Cortex of kidney (tissue), 1 donor: ENCODE results near the gene IL17RA.

Source experiments
- DNase-seq: peaks from one replicate; lab custom pipeline; 2025; lab: John Stamatoyannopoulos, UW

The IL17RA gene

DNA sequence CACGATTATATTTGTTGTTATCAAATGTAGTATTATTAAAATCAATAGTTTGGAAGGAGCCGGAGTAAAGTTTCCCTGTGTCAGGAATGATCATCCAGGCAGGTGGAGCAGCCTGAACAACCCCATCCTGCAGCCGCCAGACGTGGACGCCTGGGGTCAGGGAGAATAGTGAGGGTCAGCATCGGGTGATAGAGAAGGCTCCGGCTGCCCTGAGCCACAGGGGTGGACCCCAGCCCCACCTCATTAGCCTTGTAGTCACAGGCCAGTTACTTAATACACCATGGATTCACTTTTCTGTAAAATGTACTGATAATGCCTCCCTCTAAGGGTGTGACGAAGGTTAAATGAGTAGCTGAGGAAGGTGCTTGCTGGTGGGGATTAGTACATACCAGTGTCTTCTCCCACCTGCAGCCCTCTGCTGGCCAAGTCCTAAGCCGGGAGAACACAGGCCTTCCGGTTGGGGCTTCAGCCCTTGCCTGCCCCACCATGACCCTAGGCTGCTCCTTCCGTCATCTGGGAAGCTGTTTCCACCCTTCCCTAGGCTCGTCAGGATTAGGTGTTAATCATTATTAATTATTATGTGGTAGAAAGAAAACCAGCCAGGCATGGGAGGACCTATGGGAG lies 21.5 kb downstream of the IL17RA start:
- no peak for DNase-seq

DNA sequence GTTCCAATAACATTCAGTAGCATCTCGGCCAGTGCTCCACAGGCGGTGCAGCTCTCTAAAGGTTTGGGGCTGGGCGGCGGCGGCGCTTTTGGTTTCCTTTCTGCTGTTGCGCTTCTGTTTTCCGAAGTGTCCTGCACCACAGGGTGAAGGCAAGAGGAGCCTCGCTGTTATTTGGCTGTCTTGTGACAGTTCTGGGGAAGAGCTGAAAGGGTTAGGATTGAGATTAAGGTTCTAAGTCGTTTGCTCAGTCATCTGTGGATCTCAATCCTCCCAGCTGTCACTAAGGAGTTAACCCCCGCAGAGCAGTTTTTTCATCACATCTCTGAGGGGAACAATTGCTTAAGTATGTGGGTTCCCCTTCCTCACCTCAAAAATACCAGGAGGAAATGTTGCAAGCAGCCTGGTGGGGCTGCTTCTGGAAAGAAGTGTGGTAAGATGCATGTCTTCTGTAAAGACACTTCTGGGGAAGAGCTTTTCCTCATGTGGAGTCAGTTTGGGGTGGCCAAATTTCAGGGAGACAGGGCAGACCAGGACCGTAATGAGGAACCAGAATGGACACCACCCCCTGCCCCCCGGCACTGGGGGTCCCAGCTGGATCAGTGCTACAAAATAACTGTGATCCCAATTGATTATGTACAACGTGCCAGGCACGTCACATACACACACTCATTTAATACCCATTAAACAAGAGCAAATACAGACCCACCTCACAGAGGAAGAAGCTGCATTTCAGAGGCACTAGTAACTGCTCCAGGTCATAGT lies 22.2 kb downstream of the IL17RA start:
- no peak for DNase-seq

DNA sequence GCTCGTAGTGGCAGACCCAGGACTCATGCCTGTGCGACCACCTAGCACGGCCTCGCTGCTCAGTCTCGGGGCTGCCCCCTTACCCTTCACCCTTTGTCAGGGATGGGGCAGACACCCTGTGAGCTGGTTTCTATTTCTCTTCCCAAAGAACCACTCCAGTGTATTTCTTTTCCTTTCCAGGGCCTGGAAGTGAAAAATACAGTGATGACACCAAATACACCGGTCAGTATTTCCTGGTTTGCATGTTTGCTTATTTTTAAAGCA lies 22.7 kb downstream of the IL17RA start:
- DNase-seq: no peak

DNA sequence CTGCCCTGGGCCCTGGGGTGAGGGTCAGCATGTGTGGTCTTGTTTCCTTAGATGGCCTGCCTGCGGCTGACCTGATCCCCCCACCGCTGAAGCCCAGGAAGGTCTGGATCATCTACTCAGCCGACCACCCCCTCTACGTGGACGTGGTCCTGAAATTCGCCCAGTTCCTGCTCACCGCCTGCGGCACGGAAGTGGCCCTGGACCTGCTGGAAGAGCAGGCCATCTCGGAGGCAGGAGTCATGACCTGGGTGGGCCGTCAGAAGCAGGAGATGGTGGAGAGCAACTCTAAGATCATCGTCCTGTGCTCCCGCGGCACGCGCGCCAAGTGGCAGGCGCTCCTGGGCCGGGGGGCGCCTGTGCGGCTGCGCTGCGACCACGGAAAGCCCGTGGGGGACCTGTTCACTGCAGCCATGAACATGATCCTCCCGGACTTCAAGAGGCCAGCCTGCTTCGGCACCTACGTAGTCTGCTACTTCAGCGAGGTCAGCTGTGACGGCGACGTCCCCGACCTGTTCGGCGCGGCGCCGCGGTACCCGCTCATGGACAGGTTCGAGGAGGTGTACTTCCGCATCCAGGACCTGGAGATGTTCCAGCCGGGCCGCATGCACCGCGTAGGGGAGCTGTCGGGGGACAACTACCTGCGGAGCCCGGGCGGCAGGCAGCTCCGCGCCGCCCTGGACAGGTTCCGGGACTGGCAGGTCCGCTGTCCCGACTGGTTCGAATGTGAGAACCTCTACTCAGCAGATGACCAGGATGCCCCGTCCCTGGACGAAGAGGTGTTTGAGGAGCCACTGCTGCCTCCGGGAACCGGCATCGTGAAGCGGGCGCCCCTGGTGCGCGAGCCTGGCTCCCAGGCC lies 23.7 kb downstream of the IL17RA start:
- DNase-seq: no peak

DNA sequence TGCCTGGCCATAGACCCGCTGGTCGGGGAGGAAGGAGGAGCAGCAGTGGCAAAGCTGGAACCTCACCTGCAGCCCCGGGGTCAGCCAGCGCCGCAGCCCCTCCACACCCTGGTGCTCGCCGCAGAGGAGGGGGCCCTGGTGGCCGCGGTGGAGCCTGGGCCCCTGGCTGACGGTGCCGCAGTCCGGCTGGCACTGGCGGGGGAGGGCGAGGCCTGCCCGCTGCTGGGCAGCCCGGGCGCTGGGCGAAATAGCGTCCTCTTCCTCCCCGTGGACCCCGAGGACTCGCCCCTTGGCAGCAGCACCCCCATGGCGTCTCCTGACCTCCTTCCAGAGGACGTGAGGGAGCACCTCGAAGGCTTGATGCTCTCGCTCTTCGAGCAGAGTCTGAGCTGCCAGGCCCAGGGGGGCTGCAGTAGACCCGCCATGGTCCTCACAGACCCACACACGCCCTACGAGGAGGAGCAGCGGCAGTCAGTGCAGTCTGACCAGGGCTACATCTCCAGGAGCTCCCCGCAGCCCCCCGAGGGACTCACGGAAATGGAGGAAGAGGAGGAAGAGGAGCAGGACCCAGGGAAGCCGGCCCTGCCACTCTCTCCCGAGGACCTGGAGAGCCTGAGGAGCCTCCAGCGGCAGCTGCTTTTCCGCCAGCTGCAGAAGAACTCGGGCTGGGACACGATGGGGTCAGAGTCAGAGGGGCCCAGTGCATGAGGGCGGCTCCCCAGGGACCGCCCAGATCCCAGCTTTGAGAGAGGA lies 24.5 kb downstream of the IL17RA start:
- DNase-seq: no peak

DNA sequence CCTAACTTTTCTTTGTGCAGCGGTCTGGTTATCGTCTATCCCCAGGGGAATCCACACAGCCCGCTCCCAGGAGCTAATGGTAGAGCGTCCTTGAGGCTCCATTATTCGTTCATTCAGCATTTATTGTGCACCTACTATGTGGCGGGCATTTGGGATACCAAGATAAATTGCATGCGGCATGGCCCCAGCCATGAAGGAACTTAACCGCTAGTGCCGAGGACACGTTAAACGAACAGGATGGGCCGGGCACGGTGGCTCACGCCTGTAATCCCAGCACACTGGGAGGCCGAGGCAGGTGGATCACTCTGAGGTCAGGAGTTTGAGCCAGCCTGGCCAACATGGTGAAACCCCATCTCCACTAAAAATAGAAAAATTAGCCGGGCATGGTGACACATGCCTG lies 25.2 kb downstream of the IL17RA start:
- no peak for DNase-seq

DNA sequence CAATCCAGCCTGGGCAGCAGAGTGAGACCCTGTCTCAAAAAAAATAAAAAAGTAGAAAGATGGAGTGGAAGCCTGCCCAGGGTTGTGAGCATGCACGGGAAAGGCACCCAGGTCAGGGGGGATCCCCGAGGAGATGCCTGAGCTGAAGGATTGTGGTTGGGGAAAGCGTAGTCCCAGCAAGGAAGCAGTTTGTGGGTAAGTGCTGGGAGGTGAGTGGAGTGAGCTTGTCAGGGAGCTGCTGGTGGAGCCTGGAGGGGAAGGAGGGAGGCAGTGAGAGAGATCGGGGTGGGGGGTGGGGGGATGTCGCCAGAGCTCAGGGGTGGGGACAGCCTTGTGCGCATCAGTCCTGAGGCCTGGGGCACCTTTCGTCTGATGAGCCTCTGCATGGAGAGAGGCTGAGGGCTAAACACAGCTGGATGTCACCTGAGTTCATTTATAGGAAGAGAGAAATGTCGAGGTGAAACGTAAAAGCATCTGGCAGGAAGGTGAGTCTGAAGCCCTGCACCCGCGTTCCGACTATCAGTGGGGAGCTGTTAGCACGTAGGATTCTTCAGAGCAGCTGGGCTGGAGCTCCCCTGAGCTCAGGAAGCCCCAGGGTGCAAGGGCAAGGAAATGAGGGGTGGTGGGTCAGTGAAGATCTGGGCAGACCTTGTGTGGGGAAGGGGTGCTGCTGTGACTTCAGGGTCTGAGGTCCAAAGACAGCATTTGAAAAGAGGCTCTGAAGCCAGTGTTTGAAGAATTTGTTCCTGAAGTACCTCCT lies 26.2 kb downstream of the IL17RA start:
- no peak for DNase-seq

DNA sequence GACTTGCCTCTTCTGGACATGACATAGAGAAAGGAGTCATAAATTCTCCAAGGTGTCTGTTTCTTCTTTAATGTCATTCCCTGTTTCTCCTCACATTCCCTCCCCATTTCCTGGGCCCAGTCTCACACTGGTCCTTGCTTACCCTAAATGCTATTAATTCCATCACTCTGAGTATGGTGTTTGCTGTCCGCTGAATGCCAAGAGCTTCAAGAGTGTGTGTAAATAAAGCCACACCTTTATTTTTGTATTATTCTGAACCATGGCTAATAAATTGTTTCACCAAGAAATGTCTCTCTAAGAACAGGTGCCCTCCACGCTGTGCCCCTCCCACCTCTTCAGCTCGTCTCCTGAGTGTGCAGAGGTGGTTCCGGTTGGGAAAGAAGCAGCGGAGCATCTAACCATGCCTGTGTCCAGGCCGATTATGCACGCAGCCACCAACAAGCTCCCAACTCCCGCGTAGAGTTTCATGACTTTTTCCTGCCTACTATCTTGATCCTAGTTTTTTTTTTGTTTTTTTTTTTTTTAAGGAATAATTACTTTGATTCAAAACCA lies 27.8 kb downstream of the IL17RA start:
- DNase-seq: no peak

DNA sequence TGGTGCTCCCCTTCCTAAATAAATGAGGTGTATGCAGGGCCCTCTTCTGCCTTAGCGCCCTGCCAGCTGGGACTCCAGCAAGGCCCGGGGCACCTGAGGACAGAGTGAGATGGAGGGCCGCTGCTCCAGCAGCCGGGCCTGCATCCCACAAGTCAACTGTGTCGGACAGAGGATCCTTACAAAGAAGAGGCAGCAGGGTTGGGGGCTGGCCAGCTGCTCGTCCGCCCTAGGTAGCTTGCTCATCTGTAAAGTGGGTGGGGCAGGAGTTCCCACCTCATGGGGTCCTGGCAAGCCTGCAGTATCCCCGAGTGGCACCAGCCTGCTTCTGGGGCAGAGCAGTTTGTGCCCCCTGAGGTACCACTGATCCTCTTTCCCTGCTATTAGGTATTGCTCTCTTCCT lies 28.8 kb downstream of the IL17RA start:
- DNase-seq: no peak

DNA sequence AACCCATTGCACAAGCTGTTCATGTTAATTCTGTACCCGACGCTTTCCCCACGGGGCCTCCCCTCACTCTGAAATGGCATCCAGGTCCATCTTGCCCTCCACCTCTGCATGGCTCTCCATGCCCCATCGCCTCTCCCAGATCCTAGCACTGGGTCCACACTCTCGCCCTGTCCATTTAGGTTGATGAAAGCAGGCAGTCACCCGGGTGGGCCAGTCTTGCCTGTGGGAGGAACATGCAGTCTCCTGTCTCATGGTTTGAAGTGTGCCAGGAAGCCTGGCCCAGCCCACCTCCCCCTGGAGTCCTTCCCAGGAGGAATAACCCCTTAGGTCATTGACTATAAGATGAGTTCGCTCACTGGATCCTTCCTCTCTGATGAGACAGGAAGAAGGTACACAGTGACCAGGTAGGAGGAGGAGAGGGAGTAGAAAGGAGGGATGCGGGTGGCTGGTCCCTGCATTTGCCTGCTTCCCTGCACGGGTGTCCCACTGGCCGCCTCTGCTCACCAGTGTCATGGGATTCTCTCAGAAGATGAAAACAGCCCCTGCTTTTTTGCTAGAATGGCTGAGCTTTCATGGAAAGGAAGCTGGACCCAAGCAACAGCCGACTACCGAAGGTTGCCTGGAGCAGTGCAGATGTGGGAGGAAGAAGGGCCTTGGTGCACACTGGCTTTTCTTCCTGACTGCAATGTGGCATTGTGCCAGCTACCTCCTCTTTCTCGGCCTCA lies 29.5 kb downstream of the IL17RA start:
- no peak for DNase-seq

DNA sequence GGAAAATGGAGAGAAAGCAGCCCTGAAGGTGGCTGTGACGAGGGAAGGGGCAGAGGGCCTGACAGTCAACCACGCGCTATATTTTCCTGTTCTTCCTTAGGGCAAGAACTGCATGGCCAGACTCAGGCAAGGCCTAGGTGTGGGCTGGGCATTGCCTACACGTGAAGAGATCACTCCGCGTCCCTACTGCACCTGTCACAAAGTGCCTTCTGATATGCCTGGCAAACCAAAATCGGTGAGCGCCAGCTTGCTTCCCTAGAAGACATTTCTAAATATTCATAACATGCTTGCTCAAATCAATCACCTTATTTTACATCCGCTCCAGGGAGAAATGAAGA lies 30.1 kb downstream of the IL17RA start:
- no peak for DNase-seq

DNA sequence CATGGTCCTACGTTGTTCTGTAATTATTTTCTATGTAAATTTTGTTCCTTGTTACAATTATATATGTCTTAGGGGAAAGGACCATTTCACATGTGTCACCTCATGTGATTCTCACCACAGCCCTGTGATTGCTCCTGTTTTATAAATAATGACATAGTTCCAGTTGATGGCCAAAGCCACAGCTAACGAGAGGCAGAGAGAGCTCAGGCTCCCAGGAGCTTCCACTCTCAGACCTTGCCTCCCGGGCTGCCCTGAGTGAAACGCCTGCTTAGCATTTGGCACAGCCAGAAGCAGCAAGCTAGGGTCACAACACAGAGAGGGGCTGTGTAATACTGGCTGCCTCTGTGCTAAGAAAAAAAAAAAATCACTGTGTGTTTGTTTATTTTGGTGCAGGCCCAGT lies 30.4 kb downstream of the IL17RA start:
- no peak for DNase-seq

DNA sequence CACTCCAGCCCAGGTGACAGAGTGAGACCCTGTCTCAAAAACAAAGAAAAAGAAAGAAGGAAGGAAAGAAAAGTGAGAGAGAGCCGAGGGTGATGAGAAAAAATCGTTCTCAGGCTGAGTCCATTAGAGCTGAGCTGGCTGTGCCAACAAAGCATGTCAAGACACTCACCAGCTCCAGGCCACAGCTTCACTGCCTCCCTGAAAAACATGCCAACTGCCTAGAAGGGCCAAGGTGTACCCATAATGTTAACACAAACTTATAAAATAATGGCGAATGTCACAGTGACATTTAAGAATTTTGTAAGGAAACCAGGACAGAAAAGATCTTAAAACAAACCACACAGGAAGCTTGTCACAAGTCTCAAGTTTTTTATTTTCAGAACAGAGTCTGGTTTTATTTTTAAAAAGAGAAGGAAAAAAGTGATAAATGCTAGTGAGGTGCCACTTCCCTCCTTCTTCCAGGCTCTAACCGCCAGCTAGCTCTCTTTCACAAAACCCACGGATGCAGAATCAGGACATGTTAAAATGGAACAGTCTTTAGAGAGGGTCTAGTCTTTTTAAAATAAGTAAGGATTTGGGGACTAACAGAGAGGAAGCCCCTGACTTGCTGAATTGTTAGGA lies 31.3 kb downstream of the IL17RA start:
- no peak for DNase-seq

DNA sequence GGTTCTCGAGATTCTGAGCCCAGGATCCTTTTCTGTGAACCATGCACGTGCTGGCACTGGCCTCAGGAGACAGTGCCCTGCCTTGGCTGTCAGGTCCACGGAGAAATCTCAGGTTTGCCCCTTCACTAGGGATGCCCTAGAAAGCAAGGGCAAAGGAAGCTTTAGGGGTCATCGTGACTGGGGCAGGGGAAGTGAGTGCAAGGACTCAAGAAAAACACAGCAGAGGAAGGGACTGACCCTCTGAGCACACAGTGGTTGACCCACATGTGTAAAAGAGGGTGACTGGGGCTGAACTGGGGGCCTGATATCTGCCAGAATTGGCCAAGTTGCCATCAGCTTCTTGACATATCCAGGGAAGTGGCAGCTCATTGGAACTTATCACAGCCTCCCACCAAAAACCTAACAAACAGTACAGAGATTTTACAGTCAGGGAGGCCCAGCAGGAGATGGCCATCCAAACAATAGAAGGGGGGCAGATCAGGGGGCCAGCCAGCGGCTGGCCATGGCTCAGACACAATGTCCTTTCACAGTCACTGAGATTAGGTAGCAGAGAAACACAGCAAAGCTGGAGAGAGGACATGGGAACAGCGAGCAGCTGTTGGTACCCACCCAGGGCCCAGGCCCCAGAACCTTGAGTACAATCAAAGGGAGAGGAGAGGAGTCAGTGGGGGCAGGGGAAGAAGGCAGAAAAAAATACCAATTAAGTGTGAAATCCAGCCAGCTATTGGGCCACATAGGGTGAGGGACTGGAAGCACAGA lies 32.0 kb downstream of the IL17RA start:
- DNase-seq: no peak

DNA sequence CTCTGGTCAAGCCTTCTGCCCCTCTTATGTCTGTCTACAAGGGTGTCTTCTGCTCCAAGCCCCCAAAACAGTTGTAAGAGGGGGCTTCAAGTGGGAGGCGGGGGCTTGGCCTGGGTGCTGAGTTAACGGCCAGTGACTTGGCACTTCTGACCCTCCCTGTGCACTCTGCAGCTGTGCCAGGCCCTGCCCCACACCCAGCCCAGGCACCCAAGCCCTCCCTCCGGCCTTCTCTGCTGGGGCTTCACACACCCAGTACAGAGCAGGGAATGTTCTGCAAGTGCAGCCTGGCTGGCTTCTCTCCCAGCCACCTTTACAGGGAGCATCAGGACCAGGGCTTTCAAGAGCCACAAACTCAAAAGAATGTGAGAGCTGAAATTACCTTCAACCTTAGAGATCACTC lies 32.6 kb downstream of the IL17RA start:
- no peak for DNase-seq

DNA sequence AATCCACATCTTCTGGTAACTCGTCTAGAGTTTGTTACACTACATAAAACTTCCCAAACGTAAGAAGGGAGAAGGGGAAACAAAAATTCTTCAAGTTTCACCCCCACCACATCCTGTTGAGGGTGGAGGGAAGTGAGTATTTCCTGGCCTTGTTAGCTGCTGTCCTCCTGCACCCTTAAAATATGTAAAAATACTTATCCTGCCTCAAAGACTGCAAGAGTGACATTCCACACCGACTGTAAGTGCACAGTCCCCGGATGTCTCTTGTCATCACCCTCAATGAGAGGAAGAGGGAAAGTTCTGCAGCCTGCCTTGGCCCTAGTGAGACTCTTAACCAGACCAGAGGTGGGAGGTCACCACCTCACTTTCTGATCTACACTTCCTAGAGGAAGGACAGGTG lies 33.1 kb downstream of the IL17RA start:
- DNase-seq: no peak

DNA sequence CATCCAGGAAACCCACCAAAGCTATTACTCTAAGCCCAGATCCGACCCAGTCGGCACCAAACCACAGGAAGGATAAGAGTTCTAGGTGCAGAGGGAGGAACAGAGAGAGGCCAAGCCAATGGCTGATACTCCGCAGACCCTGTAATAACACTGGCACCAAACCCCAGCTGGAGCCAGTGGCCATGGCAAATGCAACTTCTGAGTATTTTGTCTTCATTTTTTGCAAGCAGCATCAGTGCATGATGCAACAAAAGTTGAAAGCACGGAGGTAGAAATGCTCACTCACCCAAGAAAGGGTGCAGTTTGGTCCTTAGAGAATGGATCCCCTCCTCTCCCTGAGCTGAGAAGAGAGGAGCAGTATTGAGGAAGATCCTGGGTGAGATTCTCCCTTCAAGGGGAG lies 33.5 kb downstream of the IL17RA start:
- no peak for DNase-seq

DNA sequence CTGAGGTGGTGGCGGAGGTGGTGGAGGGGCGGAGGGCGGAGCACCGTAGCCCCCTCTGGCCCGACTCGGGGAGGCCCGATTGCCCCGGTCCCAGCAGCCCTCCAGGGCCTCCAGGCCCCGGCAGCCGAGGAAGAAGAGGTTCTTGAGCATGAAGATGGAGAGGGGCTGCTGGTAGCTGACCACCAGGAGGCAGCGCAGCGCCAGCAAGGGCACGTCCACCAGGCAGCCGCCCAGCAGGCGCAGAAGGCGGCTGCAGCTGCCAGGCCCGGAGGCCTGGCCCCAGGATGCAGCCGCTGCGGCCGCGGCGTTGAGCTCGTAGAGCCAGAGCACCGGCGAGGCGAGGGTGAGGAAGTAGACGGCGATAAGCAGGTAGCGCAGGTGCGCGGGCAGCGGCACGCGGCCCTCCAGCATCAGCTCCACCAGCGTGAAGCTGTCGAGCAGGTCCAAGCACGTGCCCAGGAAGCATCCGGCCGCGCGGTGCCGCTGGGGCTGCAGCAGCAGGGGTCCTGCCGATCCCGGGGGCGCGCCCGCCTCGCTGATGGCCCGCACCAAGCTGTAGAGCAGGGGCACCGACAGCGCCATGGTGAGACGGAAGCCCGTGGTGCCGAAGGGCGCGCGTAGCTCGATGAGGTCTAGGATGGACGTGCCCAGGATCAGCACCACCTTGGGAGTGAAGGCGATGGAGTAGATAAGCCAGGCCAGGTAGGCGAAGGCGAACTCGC lies 34.8 kb downstream of the IL17RA start:
- no peak for DNase-seq

DNA sequence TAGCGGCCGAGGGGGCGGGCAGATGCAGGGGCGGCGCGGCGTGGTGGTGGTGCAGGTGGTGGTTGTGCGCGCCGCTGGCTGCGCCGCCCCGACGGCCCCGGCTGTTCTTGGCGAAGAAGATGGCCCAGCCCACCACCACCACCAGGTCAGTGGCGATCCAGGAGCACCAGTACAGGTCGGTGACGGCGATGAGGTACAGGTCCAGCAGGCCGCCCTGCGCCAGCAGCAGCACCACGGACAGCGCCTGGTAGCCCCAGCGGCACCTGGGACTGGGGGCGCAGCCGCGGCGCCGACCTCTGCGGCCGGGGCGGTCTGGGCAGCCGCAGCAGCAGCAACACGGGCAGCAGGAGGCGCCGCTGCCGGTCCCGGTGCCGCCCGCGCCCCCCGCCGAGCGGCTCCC lies 35.5 kb downstream of the IL17RA start:
- no peak for DNase-seq
